ENCODE results near the gene SP140. TPM values are rescaled to one million over a fixed set of nuclear protein-coding genes. Genes with fewer than 3 reads are reported as not detected.
"Not testable (repeated sequence)": the region's sequence is repeated elsewhere in the genome, so short reads cannot be mapped to it uniquely, and the experiment has no call there.

SP140 gene
- polyA plus RNA-seq, 1 donor: 2.2 TPM

- no CpG with 5 or more reads among the region's 2 CpGs for WGBS (ENCODE audit: insufficient coverage, low lambda C conversion rate)
- H3K27ac ChIP-seq (ENCODE audit: low read length): no peak overlapping the region
- no peak overlapping the region for H3K4me3 ChIP-seq (ENCODE audit: low read length)
- H3K27me3 ChIP-seq (ENCODE audit: control insufficient read depth, insufficient read depth, low read length): no peaks in the 10 kb centered on the region
- DNase-seq: no peak
- H3K9me3 ChIP-seq (ENCODE audit: control insufficient read depth, low read depth, low read length): no peaks in the 10 kb centered on the region
- no peaks in the 10 kb centered on the region for H3K4me1 ChIP-seq (ENCODE audit: control insufficient read depth, insufficient read depth, low read length)
- peaks cover 51% of the 10 kb centered on the region for H3K36me3 ChIP-seq (ENCODE audit: control insufficient read depth, insufficient read depth, low read length)
Observed at GRCh38 chr2:230205721-230206120, 19.8 kb upstream of the SP140 start.

DNA sequence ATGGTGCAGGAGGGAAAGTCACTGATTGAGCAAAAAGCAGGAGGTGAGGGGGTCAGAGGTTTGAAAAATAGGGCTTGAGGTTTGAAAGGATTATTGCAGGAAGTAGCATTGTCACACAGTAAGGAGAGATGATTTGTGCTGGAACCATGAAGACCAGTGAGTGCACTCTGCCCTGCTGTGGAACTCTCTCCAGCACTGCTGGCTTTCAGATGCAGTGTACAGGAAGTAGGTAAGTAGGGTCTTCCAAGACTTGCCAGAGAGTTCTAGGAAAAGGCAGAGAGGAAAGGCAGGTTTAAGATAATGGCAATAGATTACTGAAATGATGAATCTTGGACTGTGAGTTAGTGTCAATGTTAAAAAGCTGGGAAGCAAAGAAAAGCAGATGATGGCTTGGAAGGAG is 17.0 kb upstream of the SP140 start:
- no peak overlapping the region for H3K27ac ChIP-seq (ENCODE audit: low read length)
- H3K4me1 ChIP-seq (ENCODE audit: control insufficient read depth, insufficient read depth, low read length): no peaks in the 10 kb centered on the region
- no peak for DNase-seq
- H3K9me3 ChIP-seq (ENCODE audit: control insufficient read depth, low read depth, low read length): no peaks in the 10 kb centered on the region
- H3K27me3 ChIP-seq (ENCODE audit: control insufficient read depth, insufficient read depth, low read length): no peaks in the 10 kb centered on the region
- peaks cover 57% of the 10 kb centered on the region for H3K36me3 ChIP-seq (ENCODE audit: control insufficient read depth, insufficient read depth, low read length)
- no peak overlapping the region for H3K4me3 ChIP-seq (ENCODE audit: low read length)

DNA sequence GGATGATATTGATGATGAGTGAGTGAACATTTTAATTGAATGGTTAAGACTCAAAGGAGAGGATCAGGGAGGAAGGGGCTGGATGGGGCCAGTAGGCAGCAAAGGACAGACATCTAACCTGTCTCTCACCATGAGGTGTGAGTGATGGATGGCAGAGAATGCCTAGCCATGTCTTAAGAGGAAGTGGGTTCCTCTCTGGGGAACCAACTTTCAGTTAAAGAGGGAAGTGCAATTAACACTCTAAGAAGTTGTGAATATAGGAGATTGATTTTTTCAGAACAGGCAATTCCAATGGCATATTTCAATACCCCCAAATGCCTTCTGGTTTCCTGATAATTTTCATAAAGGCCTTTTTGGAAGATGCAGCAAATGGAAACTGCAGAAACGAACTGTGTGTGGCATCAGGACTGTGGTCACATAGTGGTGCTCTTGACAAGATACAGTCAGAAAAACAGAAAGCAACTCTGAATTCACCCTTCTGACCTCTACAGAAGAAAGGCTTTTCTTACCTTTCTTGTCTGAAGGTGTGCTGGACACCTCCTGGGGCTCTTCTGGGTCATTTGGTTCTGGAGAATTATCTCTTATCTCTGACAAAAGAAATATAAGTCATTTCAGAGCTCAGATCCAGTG is 16.0 kb upstream of the SP140 start:
- Histone ChIP-seq H3K9me3 (ENCODE audit: control insufficient read depth, low read depth, low read length) (no peaks in the 10 kb centered on the region), H3K4me3 (ENCODE audit: low read length) (no peak overlapping the region), H3K27ac (ENCODE audit: low read length) (no peak overlapping the region), H3K36me3 (ENCODE audit: control insufficient read depth, insufficient read depth, low read length) (peaks cover 58% of the 10 kb centered on the region), H3K27me3 (ENCODE audit: control insufficient read depth, insufficient read depth, low read length) (no peaks in the 10 kb centered on the region), H3K4me1 (ENCODE audit: control insufficient read depth, insufficient read depth, low read length) (no peaks in the 10 kb centered on the region)
- DNase-seq: no peak
- 88% methylated on average over 1 of the region's 1 CpG for WGBS (ENCODE audit: insufficient coverage, low lambda C conversion rate)

GRCh38 chr2:230216489-230216888 is 9.0 kb upstream of the SP140 start:
- DNase-seq: no peak
- no peak overlapping the region for H3K4me3 ChIP-seq (ENCODE audit: low read length)
- H3K9me3 ChIP-seq (ENCODE audit: control insufficient read depth, low read depth, low read length): no peaks in the 10 kb centered on the region
- no CpG with 5 or more reads among the region's 1 CpG for WGBS (ENCODE audit: insufficient coverage, low lambda C conversion rate)
- no peak overlapping the region for H3K27ac ChIP-seq (ENCODE audit: low read length)
- H3K27me3 ChIP-seq (ENCODE audit: control insufficient read depth, insufficient read depth, low read length): no peaks in the 10 kb centered on the region
- peaks cover 2% of the 10 kb centered on the region for H3K4me1 ChIP-seq (ENCODE audit: control insufficient read depth, insufficient read depth, low read length)
- peaks cover 27% of the 10 kb centered on the region for H3K36me3 ChIP-seq (ENCODE audit: control insufficient read depth, insufficient read depth, low read length)

DNA sequence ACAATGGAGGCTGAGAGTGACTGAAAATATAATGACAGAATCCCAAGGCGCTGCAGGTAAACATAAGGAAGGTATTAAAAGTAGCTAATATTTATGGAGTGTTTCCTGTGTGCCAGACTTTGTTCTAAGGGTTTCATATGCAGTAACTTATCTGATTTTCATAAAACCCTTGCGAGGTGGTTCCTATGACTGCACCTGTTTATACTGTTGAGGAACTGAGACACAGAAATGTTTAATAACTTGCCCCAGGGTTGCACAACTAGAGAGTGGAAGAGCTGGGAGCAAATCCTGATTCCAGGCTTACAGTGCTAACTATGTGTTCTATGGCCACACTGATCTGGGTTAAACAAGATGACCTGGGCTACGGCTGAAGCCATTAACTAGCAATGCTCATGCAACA is 8.1 kb upstream of the SP140 start:
- no peaks in the 10 kb centered on the region for H3K27me3 ChIP-seq (ENCODE audit: control insufficient read depth, insufficient read depth, low read length)
- H3K4me1 ChIP-seq (ENCODE audit: control insufficient read depth, insufficient read depth, low read length): peaks cover 2% of the 10 kb centered on the region
- no peak overlapping the region for H3K4me3 ChIP-seq (ENCODE audit: low read length)
- H3K27ac ChIP-seq (ENCODE audit: low read length): no peak overlapping the region
- no peaks in the 10 kb centered on the region for H3K9me3 ChIP-seq (ENCODE audit: control insufficient read depth, low read depth, low read length)
- 67% methylated on average over 1 of the region's 3 CpGs for WGBS (ENCODE audit: insufficient coverage, low lambda C conversion rate)
- peak in 1 of 2 donors; percentile 54 for DNase-seq
- H3K36me3 ChIP-seq (ENCODE audit: control insufficient read depth, insufficient read depth, low read length): peaks cover 19% of the 10 kb centered on the region

DNA sequence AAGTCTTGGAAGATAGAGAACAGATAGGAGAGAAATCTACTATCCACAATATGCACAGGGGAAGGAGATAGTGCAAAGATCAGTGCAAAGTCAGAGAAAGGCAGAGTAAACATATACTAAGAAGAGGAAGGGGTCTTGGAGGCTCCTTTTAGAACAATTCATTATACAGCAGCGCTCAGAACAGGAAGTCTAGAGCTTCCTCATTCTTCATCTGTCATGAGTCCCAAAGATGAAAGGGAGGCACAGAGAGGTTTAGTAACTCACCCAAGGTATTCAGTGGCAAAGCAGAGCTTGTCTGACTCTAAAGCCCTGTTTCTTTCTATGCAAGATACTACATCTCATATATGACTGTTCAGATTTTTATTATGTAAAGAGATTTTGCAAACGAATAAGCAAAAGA is 7.1 kb upstream of the SP140 start:
- Histone ChIP-seq H3K27me3 (ENCODE audit: control insufficient read depth, insufficient read depth, low read length) (no peaks in the 10 kb centered on the region), H3K4me1 (ENCODE audit: control insufficient read depth, insufficient read depth, low read length) (peaks cover 2% of the 10 kb centered on the region), H3K36me3 (ENCODE audit: control insufficient read depth, insufficient read depth, low read length) (peaks cover 13% of the 10 kb centered on the region), H3K9me3 (ENCODE audit: control insufficient read depth, low read depth, low read length) (no peaks in the 10 kb centered on the region), H3K4me3 (ENCODE audit: low read length) (no peak overlapping the region), H3K27ac (ENCODE audit: low read length) (no peak overlapping the region)
- peak in 1 of 2 donors; percentile 8 for DNase-seq
- WGBS (ENCODE audit: insufficient coverage, low lambda C conversion rate): 75% methylated on average over 2 of the region's 2 CpGs

DNA sequence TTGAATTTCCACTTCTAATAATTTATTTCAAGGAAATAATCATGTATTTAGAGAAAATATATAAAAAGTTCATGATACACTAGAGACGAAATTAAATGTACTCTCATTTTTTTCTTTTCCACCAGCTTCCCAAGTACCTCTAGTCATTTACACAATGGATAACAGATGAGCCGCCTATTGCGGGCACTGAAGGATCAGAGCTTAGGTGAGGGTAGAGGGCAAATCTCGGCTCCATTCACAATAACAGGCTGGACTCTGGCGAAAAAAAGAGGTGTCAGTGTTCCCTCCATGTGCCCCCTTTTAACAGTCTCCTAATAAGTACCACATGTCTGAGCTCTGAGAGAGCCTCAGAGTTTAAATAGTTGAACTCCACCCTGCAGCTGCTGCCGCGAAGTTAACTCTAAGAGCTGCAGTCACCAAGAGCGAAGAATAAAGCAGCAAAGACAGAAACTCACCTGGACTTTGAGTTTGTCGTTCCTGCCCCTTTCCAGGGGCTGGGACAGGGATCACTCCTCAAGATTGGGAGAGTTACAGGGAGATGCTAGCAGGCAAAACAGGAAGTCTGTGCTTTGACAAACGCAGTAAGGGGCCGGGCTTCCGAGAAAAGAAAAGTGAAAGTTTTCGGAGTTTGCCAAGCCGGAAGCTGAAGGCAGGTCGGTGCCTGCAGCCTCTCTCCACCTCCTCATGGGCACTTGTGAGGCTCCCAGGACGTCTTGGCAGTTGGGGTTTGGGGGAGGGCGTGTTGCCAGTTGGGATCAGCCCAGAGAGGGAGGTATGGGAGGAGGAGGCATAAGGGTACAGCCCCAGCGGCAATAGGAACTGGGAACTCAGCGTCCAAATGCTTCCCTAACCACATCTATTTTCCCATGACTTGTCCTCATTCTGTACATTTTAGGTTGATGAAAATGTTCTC is 5.9 kb upstream of the SP140 start, which contains the start of gene SP110:
Gene SP110, minus strand, starts transcription at position 566 of the 913 bp plus-strand sequence. CDS start 3,057 bp downstream, outside the sequence.
- DNase-seq: peak; percentile 81 to 92
- Histone ChIP-seq H3K4me1 (ENCODE audit: control insufficient read depth, insufficient read depth, low read length) (peaks cover 2% of the 10 kb centered on the region), H3K27me3 (ENCODE audit: control insufficient read depth, insufficient read depth, low read length) (no peaks in the 10 kb centered on the region), H3K36me3 (ENCODE audit: control insufficient read depth, insufficient read depth, low read length) (peaks cover 6% of the 10 kb centered on the region), H3K4me3 (ENCODE audit: low read length) (peak within 1 kb of the TSS; percentile 58), H3K27ac (ENCODE audit: low read length) (peak within 1 kb of the TSS; percentile 83), H3K9me3 (ENCODE audit: control insufficient read depth, low read depth, low read length) (no peaks in the 10 kb centered on the region)
- WGBS (ENCODE audit: insufficient coverage, low lambda C conversion rate): 0% methylated on average over 3 of the region's 19 CpGs

- Histone ChIP-seq H3K9me3 (ENCODE audit: control insufficient read depth, low read depth, low read length) (no peaks in the 10 kb centered on the region), H3K4me1 (ENCODE audit: control insufficient read depth, insufficient read depth, low read length) (peaks cover 2% of the 10 kb centered on the region), H3K27me3 (ENCODE audit: control insufficient read depth, insufficient read depth, low read length) (no peaks in the 10 kb centered on the region), H3K36me3 (ENCODE audit: control insufficient read depth, insufficient read depth, low read length) (peaks cover 4% of the 10 kb centered on the region), H3K4me3 (ENCODE audit: low read length) (peak overlapping the region; percentile 58), H3K27ac (ENCODE audit: low read length) (peak overlapping the region; percentile 83)
- no CpG with 5 or more reads among the region's 1 CpG for WGBS (ENCODE audit: insufficient coverage, low lambda C conversion rate)
- no peak for DNase-seq
Observed at GRCh38 chr2:230220347-230220969, 5.1 kb upstream of the SP140 start.

GRCh38 chr2:230221493-230221892 is 4.0 kb upstream of the SP140 start:
- no peak overlapping the region for H3K27ac ChIP-seq (ENCODE audit: low read length)
- H3K36me3 ChIP-seq (ENCODE audit: control insufficient read depth, insufficient read depth, low read length): peaks cover under 1% of the 10 kb centered on the region
- H3K27me3 ChIP-seq (ENCODE audit: control insufficient read depth, insufficient read depth, low read length): no peaks in the 10 kb centered on the region
- DNase-seq: no peak
- no peaks in the 10 kb centered on the region for H3K9me3 ChIP-seq (ENCODE audit: control insufficient read depth, low read depth, low read length)
- H3K4me1 ChIP-seq (ENCODE audit: control insufficient read depth, insufficient read depth, low read length): peaks cover 2% of the 10 kb centered on the region
- no CpG with 5 or more reads among the region's 4 CpGs for WGBS (ENCODE audit: insufficient coverage, low lambda C conversion rate)
- H3K4me3 ChIP-seq (ENCODE audit: low read length): no peak overlapping the region

- not testable (repeated sequence) for H3K36me3 ChIP-seq (ENCODE audit: control insufficient read depth, insufficient read depth, low read length); H3K4me1 ChIP-seq (ENCODE audit: control insufficient read depth, insufficient read depth, low read length); H3K27me3 ChIP-seq (ENCODE audit: control insufficient read depth, insufficient read depth, low read length); DNase-seq; H3K4me3 ChIP-seq (ENCODE audit: low read length); H3K27ac ChIP-seq (ENCODE audit: low read length); H3K9me3 ChIP-seq (ENCODE audit: control insufficient read depth, low read depth, low read length)
- WGBS (ENCODE audit: insufficient coverage, low lambda C conversion rate): no CpG with 5 or more reads among the region's 4 CpGs
Observed at GRCh38 chr2:230222829-230223228, 2.7 kb upstream of the SP140 start.
